H1 (cell line): ENCODE data around the gene EBF3. TPM values are rescaled to one million over a fixed set of nuclear protein-coding genes. Genes with fewer than 3 reads are reported as not detected.

Experiments
- CTCF ChIA-PET: fragments of 300-600 bp; sonication (Branson Sonifier 250); formaldehyde crosslinking; loops from one replicate; lab custom pipeline; 2021; ENCODE audit not compliant: partially characterized antibody; lab: Charles Lee
- POLR2A ChIA-PET: fragments of 300-600 bp; sonication (Branson Sonifier 250); formaldehyde crosslinking; loops from one replicate; lab custom pipeline; 2021; ENCODE audit warnings: inconsistent platforms; ENCODE audit not compliant: partially characterized antibody; lab: Charles Lee
- DNase-seq, 2 experiments: peaks; one replicate each; pipeline versions ENCODE4 v3.0.0 to v3.0.0-alpha.2; 2010 to 2022; ENCODE audit warnings: low spot score in 2 of 2, low read depth in 1 of 2, mixed read lengths in 1 of 2
- FAIRE-seq: peaks from 2 replicates; lab custom pipeline; 2011; peaks lifted over from hg19 to GRCh38; lab: Jason Lieb, UNC
- H2AFZ ChIP-seq: 2 replicates; pipeline ENCODE4 v1.8.1; 2012; ENCODE audit warnings: low read length, inconsistent platforms
- H2AK5ac ChIP-seq: 2 replicates; pipeline ENCODE4 v1.6.1; 2013; ENCODE audit warnings: low read depth, low read length
- H2BK120ac ChIP-seq: replicated peaks from 2 replicates; pipeline ENCODE3; 2013; ENCODE audit warnings: low read depth, low read length, inconsistent platforms
- H2BK12ac ChIP-seq: 2 replicates; pipeline ENCODE4 v1.6.1; 2013; ENCODE audit warnings: low read depth, low read length
- H2BK15ac ChIP-seq: 2 replicates; pipeline ENCODE4 v1.6.1; 2013; ENCODE audit warnings: low read length
- H2BK20ac ChIP-seq: 2 replicates; pipeline ENCODE4 v1.6.1; 2013; ENCODE audit warnings: low read length
- H2BK5ac ChIP-seq: 2 replicates; pipeline ENCODE4 v1.6.1; 2013; ENCODE audit warnings: low read depth, low read length
- H3K14ac ChIP-seq: 2 replicates; pipeline ENCODE4 v1.6.1; 2013; ENCODE audit warnings: inconsistent platforms; ENCODE audit not compliant: insufficient read length
- H3K18ac ChIP-seq: 2 replicates; pipeline ENCODE4 v1.6.1; 2013; ENCODE audit warnings: low read length; ENCODE audit errors: extremely low read depth
- H3K23ac ChIP-seq: 2 replicates; pipeline ENCODE4 v1.6.1; 2013; ENCODE audit warnings: inconsistent platforms; ENCODE audit not compliant: insufficient read length
- H3K23me2 ChIP-seq: 2 replicates; pipeline ENCODE4 v1.6.1; 2013; ENCODE audit warnings: low read depth, low read length
- H3K27ac ChIP-seq: 2 replicates; pipeline ENCODE4 v1.6.1; 2011; ENCODE audit warnings: low read depth, low read length, inconsistent platforms
- H3K27me3 ChIP-seq, 4 experiments: replicated peaks in 1 of 4; 1 replicate in 1 of 4; 2 replicates in 3 of 4; pipeline versions ENCODE4 v1.6.1 to v1.8.1; 2011 to 2013; ENCODE audit warnings: low read length in 3 of 4, mild to moderate bottlenecking in 3 of 4, inconsistent platforms in 2 of 4, mixed read lengths in 2 of 4, moderate library complexity in 1 of 4; ENCODE audit not compliant: control insufficient read depth in 3 of 4, insufficient read depth in 3 of 4; ENCODE audit errors: extremely low read depth in 1 of 4
- H3K36me3 ChIP-seq, 4 experiments: 2 replicates each; pipeline versions ENCODE4 v1.6.1 to v1.8.1; 2011 to 2013; ENCODE audit warnings: mild to moderate bottlenecking in 4 of 4, low read length in 3 of 4, moderate library complexity in 2 of 4, control low read depth in 1 of 4, inconsistent platforms in 1 of 4; ENCODE audit not compliant: insufficient read depth in 4 of 4, control insufficient read depth in 2 of 4
- H3K4ac ChIP-seq: replicated peaks from 2 replicates; pipeline ENCODE3; 2013; ENCODE audit warnings: low read length, low read depth, mixed read lengths, inconsistent platforms; ENCODE audit not compliant: insufficient read length
- H3K4me1 ChIP-seq, 4 experiments: replicated peaks in 1 of 4; 1 replicate in 1 of 4; 2 replicates in 3 of 4; pipeline versions ENCODE4 v1.6.1 to v1.8.1; 2011 to 2013; ENCODE audit warnings: low read length in 3 of 4, inconsistent platforms in 2 of 4, mixed read lengths in 1 of 4; ENCODE audit not compliant: insufficient read depth in 4 of 4, control insufficient read depth in 3 of 4
- H3K4me2 ChIP-seq, 2 experiments: 2 replicates each; pipeline versions ENCODE4 v1.6.1 to v1.8.1; 2011 to 2013; ENCODE audit warnings: low read depth in 2 of 2, low read length in 2 of 2, control low read depth in 1 of 2, inconsistent platforms in 1 of 2, mild to moderate bottlenecking in 1 of 2; ENCODE audit not compliant: insufficient read depth in 1 of 2
- H3K4me3 ChIP-seq, 4 experiments: fragments of 200-600, 300-600 bp in 1 of 4; sonication (generic), shearing (Covaris generic), sonication (Bioruptor Twin) in 1 of 4; 2 replicates each; pipeline versions ENCODE4 v1.5.1 to v1.8.1; 2011 to 2016; ENCODE audit warnings: low read length in 4 of 4, low read depth in 3 of 4, control low read depth in 2 of 4, inconsistent platforms in 2 of 4, mild to moderate bottlenecking in 2 of 4, mixed read lengths in 1 of 4, moderate library complexity in 1 of 4; ENCODE audit not compliant: insufficient read depth in 2 of 4; ENCODE audit errors: extremely low read depth in 1 of 4
- H3K56ac ChIP-seq: replicated peaks from 2 replicates; pipeline ENCODE3; 2013; ENCODE audit warnings: low read depth, mild to moderate bottlenecking, mixed read lengths, low read length, inconsistent platforms; ENCODE audit not compliant: insufficient read length
- H3K79me1 ChIP-seq: 2 replicates; pipeline ENCODE4 v1.6.1; 2013; ENCODE audit warnings: low read depth, low read length, control low read depth
- H3K79me2 ChIP-seq, 2 experiments: 2 replicates each; pipeline versions ENCODE4 v1.6.1 to v1.8.1; 2012 to 2013; ENCODE audit warnings: low read length in 2 of 2, mild to moderate bottlenecking in 2 of 2, inconsistent platforms in 1 of 2; ENCODE audit not compliant: insufficient read depth in 2 of 2, control insufficient read depth in 1 of 2
- H3K9ac ChIP-seq, 4 experiments: replicated peaks in 1 of 4; 1 replicate in 1 of 4; 2 replicates in 3 of 4; pipeline versions ENCODE4 v1.6.1 to v1.8.1; 2011 to 2013; ENCODE audit warnings: low read depth in 3 of 4, low read length in 3 of 4, control low read depth in 2 of 4, mild to moderate bottlenecking in 2 of 4, moderate library complexity in 2 of 4, inconsistent platforms in 1 of 4; ENCODE audit errors: extremely low read depth in 1 of 4
- H3K9me3 ChIP-seq, 2 experiments: 2 replicates each; pipeline versions ENCODE4 v1.6.1 to v1.8.1; 2012 to 2013; ENCODE audit warnings: mild to moderate bottlenecking in 2 of 2, moderate library complexity in 2 of 2, control low read depth in 1 of 2, inconsistent platforms in 1 of 2, low read depth in 1 of 2, low read length in 1 of 2, mixed read lengths in 1 of 2; ENCODE audit not compliant: insufficient read depth in 2 of 2
- H4K20me1 ChIP-seq, 2 experiments: replicated peaks in 1 of 2; 2 replicates each; pipeline versions ENCODE3 to v1.8.1; 2011 to 2013; ENCODE audit warnings: inconsistent platforms in 2 of 2, low read length in 2 of 2, mild to moderate bottlenecking in 1 of 2; ENCODE audit not compliant: insufficient read depth in 2 of 2, control insufficient read depth in 1 of 2
- H4K5ac ChIP-seq: 2 replicates; pipeline ENCODE4 v1.6.1; 2013; ENCODE audit warnings: low read length, low read depth, mixed read lengths, inconsistent platforms; ENCODE audit not compliant: insufficient read length
- H4K8ac ChIP-seq: 2 replicates; pipeline ENCODE4 v1.8.0; 2013; ENCODE audit warnings: mild to moderate bottlenecking, moderate library complexity, low read length, inconsistent platforms; ENCODE audit not compliant: insufficient read depth; ENCODE audit errors: extremely low read depth
- H4K91ac ChIP-seq: replicated peaks from 2 replicates; pipeline ENCODE3; 2013; ENCODE audit warnings: low read length, mixed read lengths, inconsistent platforms; ENCODE audit not compliant: insufficient read length
- CBX8 ChIP-seq: fragments of 300-800, 300-1000 bp; sonication (generic); IDR thresholded peaks from 2 replicates; pipeline ENCODE4 v1.7.1; 2016; ENCODE audit warnings: low read depth, low read length, borderline replicate concordance
- TAF1 ChIP-seq: IDR thresholded peaks from 2 replicates; pipeline ENCODE4 v1.6.1; 2011; ENCODE audit warnings: mild to moderate bottlenecking, low read depth, low read length
- WGBS, 2 experiments: shearing (Covaris generic) in 1 of 2; methylation state at CpG; one replicate each; pipeline versions ENCODE4 v1.1.6 to v1.1.7; 2013 to 2015; ENCODE audit warnings: low lambda C conversion rate in 2 of 2, mixed read lengths in 2 of 2, inconsistent platforms in 1 of 2, low coverage in 1 of 2, missing lambda C conversion rate in 1 of 2; ENCODE audit not compliant: insufficient replicate concordance in 2 of 2, insufficient coverage in 1 of 2, insufficient read length in 1 of 2; ENCODE audit errors: extremely low coverage in 1 of 2, missing lambda C conversion rate in 1 of 2; 5-methylcytosine and 5-hydroxymethylcytosine counted together
- polyA plus RNA-seq, 7 experiments: library from polyadenylated mRNA; depleted of rRNA in 3 of 7; stranded (reverse) in 5 of 7; unstranded in 2 of 7; fragments of >200 nt in 5 of 7; fragments of 200-250 nt in 2 of 7; gene quantifications; 1 replicate in 5 of 7; 2 replicates in 1 of 7; 4 replicates in 1 of 7; pipeline versions ENCODE4 v1.2.1 to v1.2.3, GENCODE V29; 2011 to 2013; ENCODE audit warnings: missing spikeins in 2 of 7, mixed read lengths in 2 of 7
- total RNA-seq: library from RNA; stranded (reverse); fragmentation: NEBNext Ultra II Directional; extraction: Animal tissue kit (Norgen Biotek cat#: 25700); gene quantifications from 2 replicates; pipeline ENCODE4 v1.2.1, GENCODE V29; 2021

EBF3 gene
- total and polyA plus RNA-seq, 2 of the 8 experiments (the other 6 are each of a cell fraction or from before 2014, with no cell fraction given), result 0.08 to 0.26 TPM

GRCh38 chr10:129843131-129843541, 120.9 kb downstream of the EBF3 start:
- H2BK15ac ChIP-seq, result no peak overlapping the region
- no peak overlapping the region for H4K91ac ChIP-seq
- TF ChIP-seq CBX8 (no peak), TAF1 (no peak)
- TF ChIP-seq, all 59 proteins: peak for 0
- H2BK5ac ChIP-seq, result no peak overlapping the region
- WGBS, 2 experiments, result 93% methylated on average over 22 of the region's 22 CpGs; no CpG with 5 or more reads in 1 of the 2 experiments
- H3K56ac ChIP-seq, result no peak overlapping the region
- H3K27ac ChIP-seq, result no peak overlapping the region
- POLR2A ChIA-PET, result no interaction called here
- no peaks in the 10 kb centered on the region for H3K79me1 ChIP-seq
- no peak overlapping the region for H2BK120ac ChIP-seq
- no peak overlapping the region for H3K14ac ChIP-seq
- H3K79me2 ChIP-seq, result no peaks in the 10 kb centered on the region
- FAIRE-seq (no peak), DNase-seq (no peak)
- no peak overlapping the region for H3K4ac ChIP-seq
- no peak overlapping the region for H3K23ac ChIP-seq
- H4K20me1 ChIP-seq, result no peaks in the 10 kb centered on the region
- no peaks in the 10 kb centered on the region for H3K23me2 ChIP-seq
- H4K8ac ChIP-seq, result no peak overlapping the region
- no peaks in the 10 kb centered on the region for H3K36me3 ChIP-seq
- H3K18ac ChIP-seq, result no peak overlapping the region
- H3K4me3 ChIP-seq, result no peak overlapping the region
- H3K4me1 ChIP-seq, result peaks cover 0 to 2% (median 0%) of the 10 kb centered on the region in 4 experiments; a peak in 2 of 7 replicates
- no peak overlapping the region for H3K4me2 ChIP-seq
- CTCF ChIA-PET, result interaction anchor here (0.8 kb wide), 1 partner anchor 10 kb away, joined by 4 read pairs; no protein-coding TSS in a partner anchor
- no peak overlapping the region for H3K9ac ChIP-seq
- no peak overlapping the region for H2BK12ac ChIP-seq
- no peaks in the 10 kb centered on the region for H3K27me3 ChIP-seq
- no peak overlapping the region for H2AK5ac ChIP-seq
- no peak overlapping the region for H2AFZ ChIP-seq
- no peak overlapping the region for H2BK20ac ChIP-seq
- H3K9me3 ChIP-seq, result no peaks in the 10 kb centered on the region
- no peak overlapping the region for H4K5ac ChIP-seq
